SH-SY5Y (cell line): Measurements from ENCODE around the gene SLC39A11.

ENCODE experiments used
- GATA2 ChIP-seq: IDR thresholded peaks from 2 replicates; pipeline ENCODE4 v1.6.1; 2011; ENCODE audit warnings: mild to moderate bottlenecking, low read depth, low read length
- GATA3 ChIP-seq: IDR thresholded peaks from 2 replicates; pipeline ENCODE4 v1.6.1; 2011; ENCODE audit warnings: low read depth, mild to moderate bottlenecking, low read length, moderate library complexity

DNA sequence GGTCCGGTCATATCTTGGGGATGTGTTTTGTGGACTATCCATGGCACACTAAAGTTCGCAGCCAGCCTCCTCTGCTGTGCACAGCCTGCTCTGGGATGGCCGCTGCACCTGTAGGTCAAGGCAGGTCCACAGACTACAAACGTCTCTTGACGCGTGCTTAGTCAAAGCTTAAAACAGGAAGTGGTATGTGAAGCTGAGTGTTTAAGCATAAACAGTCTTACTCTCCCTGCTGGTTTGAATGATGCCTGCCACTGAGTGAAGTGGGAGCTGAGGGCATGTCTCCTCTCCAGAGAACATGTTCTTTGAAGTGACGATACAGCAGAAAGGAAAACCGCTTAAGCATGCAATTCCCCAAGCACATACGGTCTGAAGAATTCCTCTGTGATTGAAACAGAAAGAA is 365.6 kb downstream of the SLC39A11 start:
- TF ChIP-seq GATA2 (no peak), GATA3 (no peak)
